C4-2B (cell line): ENCODE results near the gene CLNK.

Experiments used
- CTCF ChIP-seq: fragments of 450-650 bp; conservative IDR thresholded peaks from 2 replicates; pipeline ENCODE4 v1.5.1; 2017; ENCODE audit warnings: mild to moderate bottlenecking
- ZFX ChIP-seq: fragments of 450-650 bp; IDR thresholded peaks from 2 replicates; pipeline ENCODE4 v1.6.1; 2017

- TF ChIP-seq CTCF (no peak), ZFX (no peak)
Measured at GRCh38 chr4:10730590-10730989, 46.0 kb upstream of the CLNK start.
